ENCODE results near the gene OAT.

OAT gene

GRCh38 chr10:124418726-124419501 is at the start of gene OAT:
OAT (minus strand) TSS chr10:124418923; CDS start chr10:124412171, 6,752 bp downstream.
- peak; percentile 99 for DNase-seq

GRCh38 chr10:124467165-124467564 is 48.4 kb upstream of the OAT start:
- DNase-seq, result no peak

GRCh38 chr10:124465777-124466488 is 47.2 kb upstream of the OAT start:
- peak; percentile 89 for DNase-seq

GRCh38 chr10:124465003-124465776 is 46.5 kb upstream of the OAT start:
- DNase-seq, result peak; percentile 79

GRCh38 chr10:124464028-124464965 is 45.6 kb upstream of the OAT start:
- DNase-seq, result peak; percentile 56

GRCh38 chr10:124462348-124462695 is 43.6 kb upstream of the OAT start:
- DNase-seq, result no peak

- DNase-seq, result peak; percentile 92
Observed at GRCh38 chr10:124461642-124462347, 43.1 kb upstream of the OAT start, which contains the start of gene LHPP. LHPP (plus strand) TSS chr10:124461823; CDS start chr10:124461863, 40 bp downstream.

GRCh38 chr10:124460144-124460543 is 41.4 kb upstream of the OAT start:
- DNase-seq, result no peak

- no peak for DNase-seq
Observed at GRCh38 chr10:124459395-124459794, 40.7 kb upstream of the OAT start.

- DNase-seq, result no peak
Observed at GRCh38 chr10:124458889-124459288, 40.2 kb upstream of the OAT start.

- no peak for DNase-seq
Observed at GRCh38 chr10:124458473-124458872, 39.8 kb upstream of the OAT start.

- no peak for DNase-seq
Observed at GRCh38 chr10:124455441-124455840, 36.7 kb upstream of the OAT start.

GRCh38 chr10:124453960-124454610 is 35.4 kb upstream of the OAT start:
- peak; percentile 55 for DNase-seq

GRCh38 chr10:124451276-124451675 is 32.6 kb upstream of the OAT start:
- DNase-seq, result no peak

GRCh38 chr10:124450783-124451057 is 32.0 kb upstream of the OAT start:
- DNase-seq, result no peak

GRCh38 chr10:124450012-124450782 is 31.5 kb upstream of the OAT start, which contains the start of gene NKX1-2:
NKX1-2 (minus strand) TSS chr10:124450035; CDS start chr10:124449943, 92 bp downstream.
- DNase-seq, result no peak

GRCh38 chr10:124449170-124450011 is 30.7 kb upstream of the OAT start:
- no peak for DNase-seq

GRCh38 chr10:124448696-124449169 is 30.0 kb upstream of the OAT start:
- no peak for DNase-seq

GRCh38 chr10:124447751-124448466 is 29.2 kb upstream of the OAT start:
- DNase-seq, result no peak

Data from OCI-M1 (cell line).